Stomach (tissue), 4 donors: Measurements from ENCODE around the gene CPN2.

ENCODE experiments used
- EP300 ChIP-seq: sonication (generic); formaldehyde crosslinking; IDR thresholded peaks from one replicate; pipeline ENCODE4 v1.6.1; 2017; ENCODE audit warnings: antibody characterized with exemption
- POLR2A ChIP-seq, 4 donors: fragments of 450-650 bp; IDR thresholded peaks; one replicate each; pipeline ENCODE4 v1.6.1; 2016; ENCODE audit warnings: antibody characterized with exemption in 4 of 4, control low read depth in 2 of 4, mild to moderate bottlenecking in 1 of 4, moderate library complexity in 1 of 4
- TF ChIP-seq, protein P1 (sequence below), 7 experiments: fragments of 450-650 bp in 4 of 7; fragments of 200-600 bp in 3 of 7; sonication (generic) in 3 of 7; IDR thresholded peaks; one replicate each; pipeline ENCODE4 v1.5.1; 2016 to 2019; ENCODE audit warnings: antibody characterized with exemption in 7 of 7, control low read depth in 2 of 7, mild to moderate bottlenecking in 1 of 7

DNA sequence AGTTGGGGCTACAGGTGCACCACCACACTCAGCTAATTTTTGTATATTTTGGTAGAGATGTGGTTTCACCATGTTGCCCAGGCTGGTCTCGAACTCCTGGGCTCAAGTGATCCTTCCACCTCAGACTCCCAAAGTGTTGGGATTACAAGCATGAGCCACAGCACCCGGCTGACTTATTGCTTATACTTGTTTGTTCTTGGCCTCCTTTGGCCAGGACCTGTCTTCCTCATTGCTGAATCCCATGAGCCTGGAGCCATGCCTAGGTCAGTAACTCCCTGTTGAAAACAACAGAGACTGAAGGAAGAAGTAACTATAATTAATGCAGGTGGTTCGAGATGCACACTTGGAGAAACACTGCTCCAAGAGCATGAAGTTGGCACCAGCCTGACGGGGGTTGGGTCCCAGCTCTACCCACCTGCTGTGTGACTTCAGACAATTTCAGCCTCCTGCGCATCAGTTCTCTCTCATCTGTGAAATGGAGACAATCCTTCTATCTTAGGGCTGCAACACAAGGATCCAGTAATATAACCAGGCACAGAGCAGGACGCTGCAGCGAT is 38.9 kb downstream of the CPN2 start:
- TF ChIP-seq, protein P1, sequence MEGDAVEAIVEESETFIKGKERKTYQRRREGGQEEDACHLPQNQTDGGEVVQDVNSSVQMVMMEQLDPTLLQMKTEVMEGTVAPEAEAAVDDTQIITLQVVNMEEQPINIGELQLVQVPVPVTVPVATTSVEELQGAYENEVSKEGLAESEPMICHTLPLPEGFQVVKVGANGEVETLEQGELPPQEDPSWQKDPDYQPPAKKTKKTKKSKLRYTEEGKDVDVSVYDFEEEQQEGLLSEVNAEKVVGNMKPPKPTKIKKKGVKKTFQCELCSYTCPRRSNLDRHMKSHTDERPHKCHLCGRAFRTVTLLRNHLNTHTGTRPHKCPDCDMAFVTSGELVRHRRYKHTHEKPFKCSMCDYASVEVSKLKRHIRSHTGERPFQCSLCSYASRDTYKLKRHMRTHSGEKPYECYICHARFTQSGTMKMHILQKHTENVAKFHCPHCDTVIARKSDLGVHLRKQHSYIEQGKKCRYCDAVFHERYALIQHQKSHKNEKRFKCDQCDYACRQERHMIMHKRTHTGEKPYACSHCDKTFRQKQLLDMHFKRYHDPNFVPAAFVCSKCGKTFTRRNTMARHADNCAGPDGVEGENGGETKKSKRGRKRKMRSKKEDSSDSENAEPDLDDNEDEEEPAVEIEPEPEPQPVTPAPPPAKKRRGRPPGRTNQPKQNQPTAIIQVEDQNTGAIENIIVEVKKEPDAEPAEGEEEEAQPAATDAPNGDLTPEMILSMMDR (IDR thresholded peaks at IDR 0.05), result no peak
- TF ChIP-seq EP300, result no peak
- TF ChIP-seq POLR2A (IDR thresholded peaks at IDR 0.05), result no peak
